Measurements from ENCODE around the gene EPHB2. TPM values are rescaled to one million over a fixed set of nuclear protein-coding genes. Genes with fewer than 3 reads are reported as not detected.

Gene EPHB2
- total RNA-seq, 1 donor from 2014 or later: not detected

DNA sequence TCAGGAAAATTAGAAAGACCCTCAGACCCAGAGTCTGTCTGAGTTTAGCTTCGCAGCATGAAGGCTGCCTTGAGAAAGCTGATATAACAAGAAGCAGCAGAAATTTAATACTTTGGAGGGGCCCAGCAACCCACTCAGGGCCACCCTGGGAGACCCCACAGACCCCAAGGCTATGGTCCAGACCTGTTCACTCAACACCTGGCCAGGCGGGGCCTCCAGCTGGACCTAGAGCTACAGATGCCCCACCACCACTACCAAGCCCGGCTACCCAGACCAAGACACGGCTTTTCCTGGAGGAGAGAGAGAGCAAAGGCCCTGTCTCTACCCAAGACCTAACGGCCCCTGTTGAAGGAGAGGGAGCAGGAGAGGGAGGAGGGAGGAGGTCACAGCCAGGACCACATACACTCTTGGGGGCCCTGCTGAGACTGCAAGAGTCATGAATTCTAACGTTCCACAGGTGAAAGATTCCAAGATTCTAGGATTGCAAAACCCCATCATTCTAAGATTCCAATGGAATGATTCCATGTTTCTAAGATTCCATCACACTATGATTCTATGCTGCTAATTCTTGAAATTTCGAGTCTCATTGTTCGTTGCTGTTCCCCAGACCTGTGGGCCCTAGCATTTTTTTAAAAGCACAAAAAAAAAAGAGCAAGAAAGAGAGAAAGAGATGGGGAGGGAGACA, 208.8 kb downstream of the EPHB2 start:
- Mint-ChIP-seq H3K36me3 (ENCODE audit: low read depth) (no peaks in the 10 kb centered on the region), H3K27me3 (ENCODE audit: low read depth) (no peaks in the 10 kb centered on the region), H3K4me3 (ENCODE audit: low read depth) (no peak overlapping the region), H3K4me1 (ENCODE audit: low read depth) (no peaks in the 10 kb centered on the region), H3K27ac (no peak overlapping the region), H3K9me3 (no peaks in the 10 kb centered on the region)
- intact Hi-C loops (cut with micrococcal nuclease): no loop called here
- no peak for DNase-seq (ENCODE audit: low spot score)

DNA sequence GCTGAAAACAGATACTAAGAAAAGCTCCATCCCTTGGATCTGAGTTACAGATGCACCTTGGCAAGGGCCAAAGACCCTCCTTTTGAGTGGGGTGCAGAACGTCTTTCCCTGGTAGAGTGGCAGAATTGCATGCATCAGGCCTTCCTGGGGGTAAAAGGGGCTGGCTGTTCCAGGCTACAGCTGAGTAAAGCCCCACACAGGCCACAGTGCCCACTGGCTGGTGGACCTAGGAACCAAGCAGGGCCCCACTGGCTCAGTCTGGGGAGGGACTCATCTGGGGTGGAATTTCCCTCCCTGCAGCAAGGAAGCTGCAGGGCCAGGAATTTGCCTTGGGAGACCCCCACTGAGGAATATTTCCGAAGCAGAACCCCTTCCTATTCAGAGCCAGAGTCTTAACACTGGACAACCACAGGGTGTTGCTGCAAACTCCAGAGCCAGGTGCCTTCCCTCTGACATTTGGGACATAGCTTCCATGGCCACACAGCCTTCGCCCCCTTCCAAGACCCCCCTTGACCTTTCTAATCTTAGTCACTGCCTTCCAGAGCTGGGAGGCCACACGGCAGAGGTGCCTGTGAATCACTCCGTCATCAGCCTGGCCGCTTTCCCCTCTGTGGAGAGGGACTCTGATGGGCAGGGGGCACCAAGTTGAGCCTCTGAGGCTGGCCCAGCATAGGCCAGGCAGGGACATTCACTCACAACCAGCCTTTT, 209.5 kb downstream of the EPHB2 start:
- H3K27me3 Mint-ChIP-seq (ENCODE audit: low read depth): no peaks in the 10 kb centered on the region
- H3K4me3 Mint-ChIP-seq (ENCODE audit: low read depth): no peak overlapping the region
- H3K9me3 Mint-ChIP-seq: no peaks in the 10 kb centered on the region
- no peak overlapping the region for H3K27ac Mint-ChIP-seq
- H3K4me1 Mint-ChIP-seq (ENCODE audit: low read depth): no peaks in the 10 kb centered on the region
- intact Hi-C loops (cut with micrococcal nuclease): no loop called here
- H3K36me3 Mint-ChIP-seq (ENCODE audit: low read depth): no peaks in the 10 kb centered on the region
- DNase-seq (ENCODE audit: low spot score): no peak

DNA sequence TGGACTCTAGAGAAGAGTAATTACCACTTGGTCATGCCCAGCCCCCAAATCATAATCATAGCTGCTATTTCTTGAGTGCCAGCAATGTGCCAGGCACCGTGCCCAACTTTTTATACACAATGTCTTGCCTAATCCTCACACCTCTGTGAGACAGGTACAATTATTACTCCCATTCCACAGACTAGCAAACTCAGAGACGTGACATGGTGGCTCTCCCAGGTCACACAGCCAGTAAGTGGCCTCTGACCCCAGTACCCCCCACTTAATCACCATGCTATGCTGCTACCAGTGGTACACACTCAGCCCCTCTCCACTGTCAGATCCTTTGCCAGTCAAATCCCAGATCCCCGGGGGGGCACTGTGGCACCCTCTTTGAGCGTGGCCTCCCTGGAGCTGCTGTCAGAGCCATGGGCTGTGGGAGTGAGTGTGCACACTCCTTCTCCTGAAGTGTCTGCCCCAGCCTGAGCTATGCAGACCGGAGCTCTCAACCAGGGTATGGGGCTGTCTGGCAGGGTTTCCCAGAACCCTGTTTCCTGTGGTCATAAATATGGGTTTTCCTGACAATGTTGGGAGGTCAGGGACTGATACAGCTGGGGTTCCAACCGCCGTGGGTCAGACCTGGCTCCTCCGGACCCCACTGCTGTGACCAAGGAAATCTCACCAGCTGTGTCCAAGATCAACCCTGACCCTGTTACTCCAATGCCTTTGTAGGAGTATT, 210.3 kb downstream of the EPHB2 start:
- Mint-ChIP-seq H3K4me3 (ENCODE audit: low read depth) (no peak overlapping the region), H3K4me1 (ENCODE audit: low read depth) (no peaks in the 10 kb centered on the region), H3K27me3 (ENCODE audit: low read depth) (no peaks in the 10 kb centered on the region), H3K36me3 (ENCODE audit: low read depth) (no peaks in the 10 kb centered on the region), H3K27ac (no peak overlapping the region), H3K9me3 (no peaks in the 10 kb centered on the region)
- intact Hi-C loops (cut with micrococcal nuclease): no loop called here
- DNase-seq (ENCODE audit: low spot score): no peak

DNA sequence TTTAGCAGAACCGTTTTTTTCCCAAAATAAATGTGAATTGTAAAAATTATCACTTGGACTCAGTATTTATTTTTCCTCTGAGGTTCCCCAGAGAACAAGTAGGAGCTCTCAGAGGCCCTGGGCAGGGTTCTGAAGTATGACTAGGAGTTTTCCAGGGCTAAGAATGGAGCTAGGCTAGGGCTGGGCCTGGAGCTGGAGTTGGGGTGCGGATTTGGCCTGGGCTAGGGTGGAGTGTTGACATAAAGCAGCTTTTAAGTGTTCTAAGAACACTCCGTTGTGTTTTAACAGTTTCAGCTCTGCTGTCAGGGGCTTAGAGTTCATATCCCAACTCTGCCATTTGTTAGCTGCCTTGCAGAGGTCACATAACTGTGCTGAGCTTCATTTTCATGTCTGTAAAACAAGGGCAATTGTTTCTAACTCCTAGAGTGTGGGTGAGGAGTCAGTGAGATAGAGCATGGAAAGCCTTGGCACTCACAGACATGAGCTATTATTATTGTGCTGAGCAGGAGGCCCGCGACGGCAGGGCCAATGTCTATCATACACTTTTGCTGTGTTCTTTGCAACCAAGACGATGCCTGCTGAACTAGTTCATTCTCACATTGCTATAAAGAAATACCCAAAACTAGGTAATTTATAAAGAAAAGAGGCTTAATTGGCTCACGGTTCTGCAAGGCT, 210.9 kb downstream of the EPHB2 start:
- intact Hi-C loops (cut with micrococcal nuclease): no loop called here
- no peak overlapping the region for H3K27ac Mint-ChIP-seq
- H3K9me3 Mint-ChIP-seq: no peaks in the 10 kb centered on the region

DNA sequence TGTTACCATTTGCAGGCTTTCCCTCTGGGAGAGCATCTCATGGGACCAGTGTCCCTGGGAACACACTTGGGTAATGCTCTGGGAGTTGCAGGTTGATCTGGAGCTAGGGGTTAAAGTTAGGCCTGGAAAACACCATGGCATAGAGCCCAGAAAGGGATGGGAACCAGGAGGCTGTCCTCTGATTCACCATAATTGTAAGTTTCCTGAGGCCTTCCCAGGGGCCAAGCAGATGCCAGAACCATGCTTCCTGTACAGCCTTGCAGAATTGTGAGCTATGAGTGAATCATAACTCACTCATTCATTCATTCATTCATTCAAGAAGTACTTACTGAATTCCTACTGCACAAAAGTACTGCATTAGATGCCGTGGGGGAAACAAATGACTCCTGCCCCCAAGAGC, 212.0 kb downstream of the EPHB2 start:
- no peak for DNase-seq (ENCODE audit: low spot score)
- H3K27ac Mint-ChIP-seq: no peak overlapping the region
- no peak overlapping the region for H3K4me3 Mint-ChIP-seq (ENCODE audit: low read depth)
- no peaks in the 10 kb centered on the region for H3K27me3 Mint-ChIP-seq (ENCODE audit: low read depth)
- intact Hi-C loops (cut with micrococcal nuclease): no loop called here
- no peaks in the 10 kb centered on the region for H3K36me3 Mint-ChIP-seq (ENCODE audit: low read depth)
- H3K4me1 Mint-ChIP-seq (ENCODE audit: low read depth): no peaks in the 10 kb centered on the region
- H3K9me3 Mint-ChIP-seq: no peaks in the 10 kb centered on the region

More for the DNA sequence above, 210.9 kb downstream of the EPHB2 start:
- Mint-ChIP-seq H3K36me3 (ENCODE audit: low read depth) (no peaks in the 10 kb centered on the region), H3K4me3 (ENCODE audit: low read depth) (no peak overlapping the region), H3K27me3 (ENCODE audit: low read depth) (no peaks in the 10 kb centered on the region), H3K4me1 (ENCODE audit: low read depth) (no peaks in the 10 kb centered on the region)
- no peak for DNase-seq (ENCODE audit: low spot score)

DNA sequence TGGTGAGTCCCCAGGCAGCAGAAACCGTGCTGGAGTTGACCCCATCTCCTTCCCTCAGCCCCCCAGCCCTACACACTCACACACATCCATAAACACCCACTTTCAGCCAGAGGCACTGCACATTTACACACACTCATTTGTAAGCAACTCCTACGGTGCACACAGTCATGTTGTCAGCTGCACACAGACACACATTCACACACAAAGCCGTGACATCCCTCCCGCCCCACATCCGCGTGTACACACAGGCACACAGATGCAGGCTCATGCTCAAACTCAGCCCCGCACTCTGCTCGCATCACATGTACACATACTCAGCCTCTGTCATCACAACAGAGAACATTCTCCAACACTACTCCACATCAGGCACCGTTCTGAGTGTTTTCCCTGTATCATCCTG, 214.5 kb downstream of the EPHB2 start:
- intact Hi-C loops (cut with micrococcal nuclease): no loop called here
- no peak overlapping the region for H3K4me3 Mint-ChIP-seq (ENCODE audit: low read depth)
- no peak for DNase-seq (ENCODE audit: low spot score)
- peaks cover 1% of the 10 kb centered on the region for H3K27me3 Mint-ChIP-seq (ENCODE audit: low read depth)
- H3K36me3 Mint-ChIP-seq (ENCODE audit: low read depth): no peaks in the 10 kb centered on the region
- H3K27ac Mint-ChIP-seq: no peak overlapping the region
- no peaks in the 10 kb centered on the region for H3K4me1 Mint-ChIP-seq (ENCODE audit: low read depth)
- no peaks in the 10 kb centered on the region for H3K9me3 Mint-ChIP-seq

DNA sequence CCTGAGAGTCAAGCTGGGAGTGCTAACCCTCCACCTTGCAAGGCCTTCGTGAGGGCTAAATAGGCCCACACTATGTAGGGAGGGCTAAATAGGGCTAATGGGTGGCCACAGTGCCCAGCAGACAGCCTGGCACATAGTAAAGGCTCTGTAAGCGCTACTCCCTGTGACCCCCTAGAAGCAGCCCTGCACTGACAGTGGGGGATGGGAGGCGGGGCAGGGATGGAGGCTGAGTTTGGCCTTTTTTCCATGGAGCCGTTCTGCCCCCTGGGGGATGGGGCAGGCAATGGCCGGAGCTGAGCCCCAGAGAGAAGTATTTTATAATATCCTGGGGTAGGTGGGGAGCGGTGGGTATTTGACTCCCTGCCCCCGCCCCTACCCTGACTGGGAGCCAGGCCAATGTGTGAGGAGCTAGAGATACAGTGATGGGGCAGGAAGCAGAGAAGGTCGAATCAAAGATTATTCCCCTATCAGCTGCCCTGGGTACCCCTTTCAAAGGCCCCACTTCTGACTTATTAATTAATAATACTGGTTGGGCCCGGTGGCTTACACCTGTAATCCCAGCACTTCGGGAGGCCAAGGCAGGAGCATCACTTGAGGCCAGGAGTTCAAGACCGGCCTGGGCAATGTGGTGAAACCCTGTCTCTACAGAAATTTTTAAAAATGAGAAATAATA, 219.7 kb downstream of the EPHB2 start:
- DNase-seq (ENCODE audit: low spot score): no peak
- H3K9me3 Mint-ChIP-seq: no peaks in the 10 kb centered on the region
- H3K4me3 Mint-ChIP-seq (ENCODE audit: low read depth): no peak overlapping the region
- intact Hi-C loops (cut with micrococcal nuclease): no loop called here
- H3K4me1 Mint-ChIP-seq (ENCODE audit: low read depth): no peaks in the 10 kb centered on the region
- no peak overlapping the region for H3K27ac Mint-ChIP-seq
- H3K36me3 Mint-ChIP-seq (ENCODE audit: low read depth): no peaks in the 10 kb centered on the region
- peaks cover 1% of the 10 kb centered on the region for H3K27me3 Mint-ChIP-seq (ENCODE audit: low read depth)

DNA sequence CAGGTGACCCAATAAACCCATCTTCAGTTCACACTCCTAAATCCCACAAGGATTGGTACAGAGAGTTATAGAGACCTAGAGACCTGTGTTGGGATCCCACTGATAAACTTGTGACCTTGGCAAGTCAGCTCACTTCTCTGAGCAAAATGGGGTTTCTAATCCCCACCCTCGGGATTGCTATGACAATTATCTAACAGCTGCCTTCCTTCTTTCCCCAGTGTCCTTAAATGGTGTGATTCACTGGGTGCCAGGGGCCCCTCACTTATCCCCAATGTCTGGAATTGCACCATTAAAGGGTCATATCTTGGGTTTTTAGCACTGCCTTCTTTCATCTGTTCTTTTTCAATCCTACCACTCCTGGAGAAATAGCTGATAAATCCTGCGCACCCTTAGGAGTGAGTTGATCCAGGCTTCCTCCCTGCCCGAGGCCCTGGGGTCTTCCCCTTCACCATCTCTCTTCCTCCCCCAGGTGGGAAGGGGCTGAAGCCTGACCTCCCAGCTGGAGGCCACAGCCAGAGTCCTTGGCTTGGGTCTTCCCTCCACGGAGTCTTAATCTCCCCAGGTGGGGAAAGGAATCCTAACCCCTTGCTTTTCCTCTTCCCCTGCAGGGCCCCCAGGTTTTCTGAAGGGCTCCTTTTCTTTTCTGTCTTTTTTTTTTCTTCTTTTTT, 222.3 kb downstream of the EPHB2 start:
- Mint-ChIP-seq H3K4me1 (ENCODE audit: low read depth) (no peaks in the 10 kb centered on the region), H3K27ac (no peak overlapping the region), H3K4me3 (ENCODE audit: low read depth) (no peak overlapping the region), H3K9me3 (no peaks in the 10 kb centered on the region), H3K27me3 (ENCODE audit: low read depth) (peaks cover 1% of the 10 kb centered on the region), H3K36me3 (ENCODE audit: low read depth) (no peaks in the 10 kb centered on the region)
- DNase-seq (ENCODE audit: low spot score): no peak
- intact Hi-C loops (cut with micrococcal nuclease): no loop called here

DNA sequence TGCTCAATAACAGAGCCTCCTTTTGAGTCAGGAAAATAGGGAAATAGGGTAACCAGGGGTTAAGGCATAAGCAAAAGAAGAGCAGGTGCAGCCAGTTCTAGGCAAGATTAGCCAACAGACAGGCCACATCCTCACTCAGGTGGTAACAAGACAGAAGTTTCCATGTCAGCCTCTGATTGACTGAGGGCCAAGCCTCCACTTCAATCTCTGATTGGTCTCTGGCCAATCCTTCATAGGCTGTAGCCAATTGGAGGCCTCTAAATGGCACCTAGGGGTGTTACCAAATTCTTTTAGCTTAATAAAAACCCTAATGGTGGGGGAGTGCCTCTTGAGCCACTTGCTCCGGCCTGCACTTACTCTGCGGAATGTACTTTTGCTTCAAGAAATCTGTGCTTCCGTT, 224.8 kb downstream of the EPHB2 start:
- intact Hi-C loops (cut with micrococcal nuclease): no loop called here
- no peak for DNase-seq (ENCODE audit: low spot score)
- Mint-ChIP-seq H3K4me3 (ENCODE audit: low read depth) (no peak overlapping the region), H3K27me3 (ENCODE audit: low read depth) (no peaks in the 10 kb centered on the region), H3K9me3 (peaks cover 3% of the 10 kb centered on the region), H3K27ac (no peak overlapping the region), H3K36me3 (ENCODE audit: low read depth) (no peaks in the 10 kb centered on the region), H3K4me1 (ENCODE audit: low read depth) (no peaks in the 10 kb centered on the region)

DNA sequence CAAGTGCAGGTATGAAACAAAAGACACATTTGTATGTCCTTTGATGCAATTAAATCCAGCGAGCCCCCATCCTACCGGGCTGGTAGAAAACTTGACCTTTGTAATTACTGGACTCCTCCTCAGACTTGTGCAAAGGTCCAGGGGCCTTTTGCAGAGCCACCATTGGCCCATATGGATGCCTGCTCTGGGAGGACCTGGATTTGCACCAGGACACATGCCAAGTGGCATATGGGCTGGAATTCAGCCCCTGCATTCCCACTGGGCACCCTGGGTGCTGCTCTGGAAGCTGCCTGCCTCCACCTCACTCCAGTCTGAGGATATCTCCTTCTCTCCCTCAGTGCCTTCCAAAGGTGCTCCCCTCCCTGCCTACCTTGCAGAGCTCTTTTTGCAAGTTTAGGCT, 226.0 kb downstream of the EPHB2 start:
- intact Hi-C loops (cut with micrococcal nuclease): no loop called here
- Mint-ChIP-seq H3K4me1 (ENCODE audit: low read depth) (no peaks in the 10 kb centered on the region), H3K9me3 (peaks cover 12% of the 10 kb centered on the region), H3K27me3 (ENCODE audit: low read depth) (no peaks in the 10 kb centered on the region), H3K36me3 (ENCODE audit: low read depth) (no peaks in the 10 kb centered on the region), H3K4me3 (ENCODE audit: low read depth) (no peak overlapping the region), H3K27ac (no peak overlapping the region)
- no peak for DNase-seq (ENCODE audit: low spot score)

DNA sequence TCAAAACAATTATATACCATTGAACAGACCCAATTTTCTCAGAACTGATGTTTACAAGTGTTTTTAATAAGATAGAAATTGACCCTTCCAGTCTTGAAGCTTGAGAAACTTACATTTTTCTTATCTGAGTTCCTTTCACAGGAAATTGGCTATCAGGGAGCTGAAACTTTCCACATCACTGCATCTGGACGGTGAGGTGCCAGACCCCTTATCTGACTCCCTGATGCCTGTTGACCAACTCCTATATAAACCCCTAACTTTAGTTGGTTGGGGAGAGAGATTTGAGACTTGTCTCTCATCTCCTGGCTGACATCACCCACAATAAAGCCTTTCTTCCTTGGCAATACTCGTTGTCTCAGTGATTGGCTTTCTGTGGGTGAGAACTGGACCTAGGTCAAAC, 230.6 kb downstream of the EPHB2 start:
- no peaks in the 10 kb centered on the region for H3K4me1 Mint-ChIP-seq (ENCODE audit: low read depth)
- no peaks in the 10 kb centered on the region for H3K27me3 Mint-ChIP-seq (ENCODE audit: low read depth)
- peaks cover 12% of the 10 kb centered on the region for H3K9me3 Mint-ChIP-seq
- DNase-seq (ENCODE audit: low spot score): no peak
- intact Hi-C loops (cut with micrococcal nuclease): no loop called here
- H3K27ac Mint-ChIP-seq: no peak overlapping the region
- no peaks in the 10 kb centered on the region for H3K36me3 Mint-ChIP-seq (ENCODE audit: low read depth)
- no peak overlapping the region for H3K4me3 Mint-ChIP-seq (ENCODE audit: low read depth)

Measured in activated T-helper 2 cell treated with anti-CD3 and anti-CD28 coated beads, Interferon-gamma antibody, Interleukin-2, Interleukin-4, amounts not matched to agents 10 μg/mL and 5 μg/mL and 100 μg/mL, durations not matched to agents 14 hours and 24 hours and 36 hours (primary cell).